NB4 (cell line): ENCODE measurements around the gene RAB3B.

Experiments used
- DNase-seq: peaks from one replicate; pipeline ENCODE4 v3.0.0; 2010; ENCODE audit warnings: low read depth
- H3K4me3 ChIP-seq: one replicate; pipeline ENCODE4 v1.5.1; 2011; ENCODE audit warnings: mild to moderate bottlenecking, low read depth, low read length, moderate library complexity
- MYC ChIP-seq: IDR thresholded peaks from 2 replicates; pipeline ENCODE4 v1.6.1; 2011; ENCODE audit warnings: low read depth, low read length
- POLR2A ChIP-seq: IDR thresholded peaks from 2 replicates; pipeline ENCODE4 v1.6.1; 2011; ENCODE audit warnings: mild to moderate bottlenecking; ENCODE audit not compliant: insufficient read length; ENCODE audit errors: extremely low read depth
- TF ChIP-seq, protein P1 (sequence below): IDR thresholded peaks from one replicate; pipeline ENCODE4 v1.5.1; 2012; ENCODE audit warnings: low read depth, low read length
- TF ChIP-seq, protein P2 (sequence below): IDR thresholded peaks from 2 replicates; pipeline ENCODE4 v1.6.1; 2011; ENCODE audit warnings: low read depth, low read length

The RAB3B gene

DNA sequence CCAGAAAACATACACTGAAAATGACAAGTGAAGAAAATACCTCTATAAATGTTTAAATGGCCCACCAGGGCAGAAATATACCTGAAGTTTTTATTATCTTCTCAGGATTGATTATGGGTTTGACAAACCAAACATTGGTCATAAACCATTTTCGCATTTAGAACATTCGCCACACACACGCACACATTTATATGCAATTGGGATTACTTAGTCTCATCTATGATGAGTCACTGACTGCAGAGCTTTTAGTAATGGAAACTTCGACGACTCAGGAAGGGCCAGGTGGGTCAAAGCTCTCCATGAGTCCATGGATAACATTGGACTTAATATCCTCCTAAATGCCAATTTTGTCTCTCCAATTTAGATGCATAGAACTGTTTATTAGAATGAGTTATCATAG, 128.8 kb downstream of the RAB3B start:
- TF ChIP-seq POLR2A (no peak), MYC (no peak)
- TF ChIP-seq, protein P1, sequence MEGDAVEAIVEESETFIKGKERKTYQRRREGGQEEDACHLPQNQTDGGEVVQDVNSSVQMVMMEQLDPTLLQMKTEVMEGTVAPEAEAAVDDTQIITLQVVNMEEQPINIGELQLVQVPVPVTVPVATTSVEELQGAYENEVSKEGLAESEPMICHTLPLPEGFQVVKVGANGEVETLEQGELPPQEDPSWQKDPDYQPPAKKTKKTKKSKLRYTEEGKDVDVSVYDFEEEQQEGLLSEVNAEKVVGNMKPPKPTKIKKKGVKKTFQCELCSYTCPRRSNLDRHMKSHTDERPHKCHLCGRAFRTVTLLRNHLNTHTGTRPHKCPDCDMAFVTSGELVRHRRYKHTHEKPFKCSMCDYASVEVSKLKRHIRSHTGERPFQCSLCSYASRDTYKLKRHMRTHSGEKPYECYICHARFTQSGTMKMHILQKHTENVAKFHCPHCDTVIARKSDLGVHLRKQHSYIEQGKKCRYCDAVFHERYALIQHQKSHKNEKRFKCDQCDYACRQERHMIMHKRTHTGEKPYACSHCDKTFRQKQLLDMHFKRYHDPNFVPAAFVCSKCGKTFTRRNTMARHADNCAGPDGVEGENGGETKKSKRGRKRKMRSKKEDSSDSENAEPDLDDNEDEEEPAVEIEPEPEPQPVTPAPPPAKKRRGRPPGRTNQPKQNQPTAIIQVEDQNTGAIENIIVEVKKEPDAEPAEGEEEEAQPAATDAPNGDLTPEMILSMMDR: no peak
- TF ChIP-seq, protein P2, sequence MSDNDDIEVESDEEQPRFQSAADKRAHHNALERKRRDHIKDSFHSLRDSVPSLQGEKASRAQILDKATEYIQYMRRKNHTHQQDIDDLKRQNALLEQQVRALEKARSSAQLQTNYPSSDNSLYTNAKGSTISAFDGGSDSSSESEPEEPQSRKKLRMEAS: no peak
- H3K4me3 ChIP-seq: no peak overlapping the region
- DNase-seq: no peak

DNA sequence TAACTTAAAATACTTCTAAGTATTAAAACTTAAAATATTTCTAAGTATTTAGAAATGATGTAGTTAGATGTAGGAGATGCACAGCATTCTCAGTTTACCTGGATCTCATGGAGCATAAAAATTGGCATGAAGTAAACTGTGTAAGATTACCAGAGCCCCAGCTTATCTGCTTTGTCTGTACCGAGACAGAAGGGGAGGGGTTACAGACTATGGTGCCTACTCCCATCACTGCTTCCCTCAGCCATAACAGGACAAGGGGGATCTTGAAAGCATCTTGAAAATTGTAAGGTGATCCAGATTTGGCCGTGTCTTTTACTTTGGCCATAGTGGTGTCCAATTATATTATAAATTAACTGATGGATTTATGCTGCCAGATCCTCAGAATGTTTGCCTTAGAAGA, 130.8 kb downstream of the RAB3B start:
- H3K4me3 ChIP-seq: no peak overlapping the region
- TF ChIP-seq MYC (no peak), POLR2A (no peak)
- TF ChIP-seq, protein P1: no peak
- TF ChIP-seq, protein P2: no peak
- DNase-seq: no peak

DNA sequence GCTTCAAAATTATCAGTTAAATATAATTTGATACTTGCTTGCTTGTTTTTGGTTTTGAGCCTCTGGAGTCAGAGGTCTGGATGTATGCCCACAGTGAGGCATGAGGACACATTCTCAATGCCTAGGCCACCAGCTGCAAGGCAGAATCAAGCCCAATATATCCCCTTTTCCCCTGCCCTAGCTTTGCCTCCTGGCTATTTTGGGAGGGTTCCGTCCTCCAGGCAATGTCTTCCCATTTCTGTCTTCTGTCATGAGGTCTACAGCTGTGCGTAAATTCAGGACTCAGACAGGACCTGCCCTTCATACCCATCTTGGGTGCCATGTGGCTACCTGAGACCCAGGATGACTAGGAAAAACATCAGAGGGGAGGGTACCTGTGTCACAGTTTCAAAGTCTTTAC, 131.2 kb downstream of the RAB3B start:
- DNase-seq: no peak
- no peak overlapping the region for H3K4me3 ChIP-seq
- TF ChIP-seq POLR2A (no peak), MYC (no peak)
- TF ChIP-seq, protein P2: no peak
- TF ChIP-seq, protein P1: no peak

DNA sequence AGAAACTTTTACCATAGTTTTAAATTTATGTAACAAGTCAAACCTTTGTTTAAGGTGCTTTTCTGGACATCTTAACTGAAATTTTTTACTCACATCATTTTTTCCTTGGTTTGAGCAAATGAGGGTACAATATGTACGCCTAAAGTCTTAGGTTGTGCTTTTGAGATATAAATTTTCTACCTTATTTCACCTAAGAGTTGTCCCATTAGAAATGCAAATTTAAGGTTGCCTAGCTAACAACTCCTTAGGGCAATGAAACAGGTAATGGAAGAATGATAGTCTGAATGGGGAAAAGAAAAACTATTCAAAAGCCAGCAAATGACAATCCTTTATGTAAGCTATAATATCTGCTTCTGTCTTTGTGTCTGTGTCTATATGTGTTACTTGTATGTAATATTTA, 131.6 kb downstream of the RAB3B start:
- TF ChIP-seq, protein P2: no peak
- TF ChIP-seq POLR2A: no peak
- TF ChIP-seq MYC: no peak
- TF ChIP-seq, protein P1: no peak
- H3K4me3 ChIP-seq: no peak overlapping the region
- DNase-seq: no peak
